ENCODE data around the gene TOMM22. TPM values are rescaled to one million over a fixed set of nuclear protein-coding genes. Genes with fewer than 3 reads are reported as not detected.

Gene TOMM22
- total RNA-seq, 1 donor from 2014 or later: 55.7 TPM

GRCh38 chr22:38729946-38730345, 48.2 kb downstream of the TOMM22 start:
- DNase-seq (ENCODE audit: low spot score): no peak
- intact Hi-C loops (cut with DNase I): no loop called here

- DNase-seq (ENCODE audit: low spot score): no peak
- intact Hi-C loops (cut with DNase I): no loop called here
Measured at GRCh38 chr22:38730411-38730871, 48.7 kb downstream of the TOMM22 start.

- intact Hi-C loops (cut with DNase I): no loop called here
- DNase-seq (ENCODE audit: low spot score): no peak
Measured at GRCh38 chr22:38731703-38732161, 50.0 kb downstream of the TOMM22 start.

DNA sequence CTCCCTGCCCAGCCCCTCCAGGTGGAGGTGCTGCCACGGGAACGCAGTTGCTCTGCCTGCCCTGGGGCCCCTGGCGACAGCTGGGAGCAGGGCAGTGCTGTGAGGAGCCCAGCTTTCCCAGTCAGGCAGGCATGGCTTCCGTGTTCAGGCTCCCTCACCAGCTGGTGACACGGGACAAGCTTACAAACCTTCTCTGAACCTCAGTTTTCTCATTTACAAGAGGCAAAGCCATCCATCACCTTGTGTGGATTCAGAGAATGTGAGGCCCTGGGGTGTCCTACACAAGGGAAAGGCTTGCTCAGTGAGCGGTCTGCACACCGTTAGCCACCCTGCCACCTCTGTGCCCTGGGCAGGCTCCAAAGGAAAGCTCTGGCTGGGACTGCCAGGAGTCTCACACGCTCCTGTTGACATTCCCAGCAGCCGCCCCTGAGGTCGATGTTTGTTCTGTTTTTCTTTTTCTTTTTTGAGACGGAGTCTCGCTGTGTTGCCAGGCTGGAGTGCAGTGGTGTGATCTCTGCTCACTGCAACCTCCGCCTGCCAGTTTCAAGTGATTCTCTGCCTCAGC, 50.6 kb downstream of the TOMM22 start:
- no peak for DNase-seq (ENCODE audit: low spot score)

GRCh38 chr22:38733329-38733723, 51.6 kb downstream of the TOMM22 start:
- intact Hi-C loops (cut with DNase I): no loop called here
- no peak for DNase-seq (ENCODE audit: low spot score)

More for the DNA sequence above, 50.6 kb downstream of the TOMM22 start:
- intact Hi-C loops (cut with DNase I): no loop called here

DNA sequence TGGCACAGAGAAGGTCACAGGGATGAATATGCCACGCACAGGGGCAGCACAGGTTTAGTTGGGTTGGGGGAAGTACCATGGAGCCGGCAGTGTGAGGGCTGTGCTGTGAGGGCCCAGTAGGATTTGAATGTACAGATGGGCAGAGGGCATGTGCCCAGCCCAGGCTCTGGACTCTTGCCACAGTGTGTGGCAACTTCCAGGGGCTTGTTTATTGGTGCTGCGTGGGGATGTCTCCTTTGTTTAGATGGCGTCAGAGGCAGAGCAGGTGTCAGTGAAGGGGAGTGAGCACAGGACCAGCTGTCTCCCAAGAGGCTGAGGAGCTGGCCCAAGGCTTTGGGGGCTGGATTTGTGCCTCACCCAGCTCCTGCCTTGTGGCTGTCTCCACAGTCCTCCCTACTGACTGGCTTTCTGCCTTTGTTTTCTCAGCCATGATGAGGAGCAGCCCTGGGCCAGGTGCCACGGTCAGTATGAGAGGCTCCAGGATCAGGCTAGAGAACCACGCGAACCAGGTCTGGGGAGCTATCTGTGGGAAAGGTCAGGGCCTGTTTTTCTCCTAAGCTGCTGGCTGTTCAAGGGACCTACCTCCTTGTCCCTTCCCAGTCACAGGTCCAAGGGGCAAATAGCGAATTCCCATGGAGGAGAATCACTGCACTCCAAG, 52.1 kb downstream of the TOMM22 start:
- no peak for DNase-seq (ENCODE audit: low spot score)
- intact Hi-C loops (cut with DNase I): no loop called here

DNA sequence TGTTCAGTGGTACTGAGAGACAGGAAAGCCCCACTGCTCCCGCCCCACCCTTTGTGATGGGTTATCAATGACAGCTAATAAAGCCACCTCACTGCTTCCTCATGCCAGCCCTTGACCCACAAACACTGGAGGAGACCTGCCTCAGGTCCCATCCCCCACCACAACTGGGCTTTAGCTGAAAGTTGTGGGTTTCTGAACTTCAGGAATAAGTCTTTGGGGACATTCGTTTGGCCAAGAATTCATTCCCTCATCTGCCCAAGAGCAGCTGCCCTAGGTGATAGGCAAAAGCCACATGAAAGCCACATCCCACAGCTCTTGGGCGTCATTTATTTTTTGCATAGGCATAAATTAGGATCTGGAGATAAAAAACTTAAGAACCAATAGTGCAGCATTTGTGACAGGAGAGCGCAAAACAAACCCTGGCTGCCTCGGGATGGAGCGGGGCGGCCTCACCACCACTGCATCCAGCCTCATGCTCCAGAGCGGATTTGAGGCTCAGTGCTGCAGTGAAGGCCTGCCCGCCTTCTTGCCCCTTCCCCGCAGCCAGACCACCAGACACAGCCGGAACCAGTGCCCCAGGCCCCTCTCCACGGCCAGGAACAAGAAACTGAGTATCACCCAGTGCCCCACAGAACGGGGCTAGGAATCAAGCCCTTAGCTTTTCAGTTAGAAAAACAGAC, 52.8 kb downstream of the TOMM22 start:
- intact Hi-C loops (cut with DNase I): no loop called here
- no peak for DNase-seq (ENCODE audit: low spot score)

Other genes starting within 250 kb of the TOMM22 start
- 67.8 TPM for gene KCNJ4, start 226.8 kb upstream of the TOMM22 start, total RNA-seq
- gene KDELR3, start 213.9 kb upstream of the TOMM22 start, total RNA-seq: 18.2 TPM
- gene DDX17, start 175.6 kb upstream of the TOMM22 start, total RNA-seq: 215 TPM
- gene DMC1, start 111.8 kb upstream of the TOMM22 start, total RNA-seq: 1.9 TPM
- gene FAM227A, start 25.6 kb upstream of the TOMM22 start, total RNA-seq: 0.46 TPM
- gene CBY1, start 25.3 kb upstream of the TOMM22 start, total RNA-seq: 36.9 TPM
- gene JOSD1, start 19.0 kb downstream of the TOMM22 start, total RNA-seq: 24.0 TPM
- 34.3 TPM for gene GTPBP1, start 24.0 kb downstream of the TOMM22 start, total RNA-seq
- 130 TPM for gene SUN2, start 74.0 kb downstream of the TOMM22 start, total RNA-seq
- 8.1 TPM for gene DNAL4, start 112.2 kb downstream of the TOMM22 start, total RNA-seq
- 23.5 TPM for gene NPTXR, start 162.1 kb downstream of the TOMM22 start, total RNA-seq
- 60.3 TPM for gene CBX6, start 190.3 kb downstream of the TOMM22 start, total RNA-seq